Upper lobe of left lung (tissue), 4 donors: ENCODE data around the gene PTX3.

ENCODE experiments used
- POLR2A ChIP-seq, 4 donors: fragments of 450-650 bp; IDR thresholded peaks; one replicate each; pipeline ENCODE4 v1.5.1; 2016 to 2017; ENCODE audit warnings: antibody characterized with exemption in 4 of 4, mild to moderate bottlenecking in 2 of 4
- TF ChIP-seq, protein P1 (sequence below), 6 experiments: fragments of 450-650 bp in 4 of 6; fragments of 200-600 bp in 2 of 6; sonication (generic) in 2 of 6; IDR thresholded peaks; one replicate each; pipeline ENCODE4 v1.5.1; 2016 to 2019; ENCODE audit warnings: antibody characterized with exemption in 6 of 6

DNA sequence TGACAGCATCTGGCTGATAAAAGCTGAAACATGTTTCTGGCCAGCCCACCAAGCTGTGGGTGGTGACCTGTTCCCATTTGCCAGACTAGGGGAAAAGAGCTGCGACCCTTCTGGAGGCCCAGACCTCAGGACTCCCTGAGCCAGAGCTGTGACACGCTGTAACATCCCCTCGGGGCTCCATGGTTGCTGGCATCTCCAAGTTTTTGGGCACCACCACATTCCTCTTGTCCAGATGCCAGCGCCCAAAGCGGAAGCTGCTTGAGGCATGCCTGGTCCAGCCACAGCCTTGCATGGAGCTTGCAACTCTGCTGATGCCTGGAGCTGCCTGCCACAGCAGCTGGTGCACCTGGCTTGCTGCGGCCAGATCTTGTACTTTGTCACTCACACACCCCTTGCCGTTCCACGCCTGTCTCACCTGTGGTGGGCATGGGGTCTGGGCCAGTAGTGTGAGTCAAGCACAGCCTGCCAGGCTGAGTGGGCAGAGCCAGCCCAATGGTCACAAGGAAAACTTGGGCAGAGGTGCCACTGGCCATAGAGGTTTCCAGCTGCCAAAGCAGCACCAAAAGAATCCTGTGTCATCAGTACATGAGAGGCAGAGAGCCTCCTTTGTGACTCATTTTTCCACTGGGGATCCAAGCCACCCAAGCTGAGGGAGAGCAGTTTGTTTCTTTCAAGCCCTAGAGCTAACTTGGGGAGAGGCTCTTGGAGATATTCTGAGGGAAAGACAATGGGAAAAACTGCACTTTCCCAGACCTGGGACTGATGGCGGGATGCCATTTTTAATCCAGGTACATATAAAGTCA lies 45.7 kb upstream of the PTX3 start:
- TF ChIP-seq POLR2A (IDR thresholded peaks at IDR 0.05) = no peak
- TF ChIP-seq, protein P1, sequence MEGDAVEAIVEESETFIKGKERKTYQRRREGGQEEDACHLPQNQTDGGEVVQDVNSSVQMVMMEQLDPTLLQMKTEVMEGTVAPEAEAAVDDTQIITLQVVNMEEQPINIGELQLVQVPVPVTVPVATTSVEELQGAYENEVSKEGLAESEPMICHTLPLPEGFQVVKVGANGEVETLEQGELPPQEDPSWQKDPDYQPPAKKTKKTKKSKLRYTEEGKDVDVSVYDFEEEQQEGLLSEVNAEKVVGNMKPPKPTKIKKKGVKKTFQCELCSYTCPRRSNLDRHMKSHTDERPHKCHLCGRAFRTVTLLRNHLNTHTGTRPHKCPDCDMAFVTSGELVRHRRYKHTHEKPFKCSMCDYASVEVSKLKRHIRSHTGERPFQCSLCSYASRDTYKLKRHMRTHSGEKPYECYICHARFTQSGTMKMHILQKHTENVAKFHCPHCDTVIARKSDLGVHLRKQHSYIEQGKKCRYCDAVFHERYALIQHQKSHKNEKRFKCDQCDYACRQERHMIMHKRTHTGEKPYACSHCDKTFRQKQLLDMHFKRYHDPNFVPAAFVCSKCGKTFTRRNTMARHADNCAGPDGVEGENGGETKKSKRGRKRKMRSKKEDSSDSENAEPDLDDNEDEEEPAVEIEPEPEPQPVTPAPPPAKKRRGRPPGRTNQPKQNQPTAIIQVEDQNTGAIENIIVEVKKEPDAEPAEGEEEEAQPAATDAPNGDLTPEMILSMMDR (IDR thresholded peaks at IDR 0.05) = no peak
